K562 (cell line): ENCODE data around the gene CDC25B. TPM values are rescaled to one million over a fixed set of nuclear protein-coding genes. Genes with fewer than 3 reads are reported as not detected.

Source experiments
- ADNP ChIP-seq: fragments of 200-800 bp; sonication (Bioruptor generic); IDR thresholded peaks from 2 replicates; pipeline ENCODE4 v1.6.1; 2016; ENCODE audit warnings: missing genetic modification characterization, missing compliant biosample characterization
- ARID1B ChIP-seq: fragments of 450-650 bp; IDR thresholded peaks from 2 replicates; pipeline ENCODE4 v1.6.1; 2016; ENCODE audit warnings: antibody characterized with exemption, mild to moderate bottlenecking, inconsistent platforms
- CEBPG ChIP-seq, 3 experiments: fragments of 200-800 bp in 1 of 3; sonication (Bioruptor generic) in 1 of 3; sonication (generic) in 1 of 3; formaldehyde crosslinking in 1 of 3; IDR thresholded peaks in 2 of 3; conservative IDR thresholded peaks in 1 of 3; 2 replicates each; pipeline versions ENCODE4 v1.6.1 to v1.8.0; 2016 to 2022; ENCODE audit warnings: missing compliant biosample characterization in 2 of 3, missing genetic modification characterization in 2 of 3, mild to moderate bottlenecking in 1 of 3, missing genetic modification reagents in 1 of 3
- CTCFL ChIP-seq: IDR thresholded peaks from 2 replicates; pipeline ENCODE4 v1.6.1; 2011; ENCODE audit warnings: borderline replicate concordance, low read depth, mild to moderate bottlenecking, moderate library complexity, low read length; ENCODE audit not compliant: insufficient read depth, poor library complexity, severe bottlenecking
- DEAF1 ChIP-seq: fragments of 450-650 bp; formaldehyde crosslinking; IDR thresholded peaks from 2 replicates; pipeline ENCODE4 v1.4.0; 2020; ENCODE audit warnings: mild to moderate bottlenecking, moderate library complexity
- DMBX1 ChIP-seq: fragments of 250-450 bp; sonication (Bioruptor Pico); IDR thresholded peaks from 2 replicates; pipeline ENCODE4 v1.8.0; 2022; ENCODE audit warnings: inconsistent platforms, mild to moderate bottlenecking, moderate library complexity, borderline replicate concordance
- E2F5 ChIP-seq: sonication (generic); formaldehyde crosslinking; IDR thresholded peaks from 2 replicates; pipeline ENCODE4 v1.8.0; 2022; ENCODE audit warnings: mild to moderate bottlenecking, missing genetic modification reagents
- EGR1 ChIP-seq: fragments of 450-650 bp; conservative IDR thresholded peaks from 2 replicates; pipeline ENCODE4 v1.6.1; 2017; ENCODE audit warnings: mild to moderate bottlenecking
- GABPB1 ChIP-seq: sonication (generic); formaldehyde crosslinking; IDR thresholded peaks from 2 replicates; pipeline ENCODE4 v1.8.0; 2022; ENCODE audit warnings: mild to moderate bottlenecking, missing genetic modification reagents
- KAT2B ChIP-seq: IDR thresholded peaks from one replicate; pipeline ENCODE4 v1.6.1; 2012; ENCODE audit warnings: low read depth, mild to moderate bottlenecking, control low read depth, inconsistent platforms, low read length, moderate library complexity
- MAFK ChIP-seq: IDR thresholded peaks from 2 replicates; pipeline ENCODE4 v1.6.1; 2011; ENCODE audit warnings: low read length, improper control_type of control experiment
- NFIC ChIP-seq: fragments of 450-650 bp; IDR thresholded peaks from 2 replicates; pipeline ENCODE4 v1.6.1; 2017; ENCODE audit warnings: mild to moderate bottlenecking, inconsistent platforms
- PCBP2 ChIP-seq: fragments of 200-400 bp; formaldehyde crosslinking; IDR thresholded peaks from 2 replicates; pipeline ENCODE4 v1.6.1; 2018; ENCODE audit warnings: low read length, low read depth, mild to moderate bottlenecking, moderate library complexity; ENCODE audit not compliant: poor library complexity, severe bottlenecking
- RBM22 ChIP-seq: fragments of 200-400 bp; formaldehyde crosslinking; IDR thresholded peaks from 2 replicates; pipeline ENCODE4 v1.6.1; 2018; ENCODE audit warnings: low read length, low read depth; ENCODE audit not compliant: poor library complexity, severe bottlenecking
- SMC3 ChIP-seq: conservative IDR thresholded peaks from 2 replicates; pipeline ENCODE4 v1.6.1; 2011; ENCODE audit warnings: low read depth, low read length, improper control_type of control experiment; ENCODE audit not compliant: insufficient read depth
- TBL1XR1 ChIP-seq, 2 experiments: IDR thresholded peaks; 2 replicates each; pipeline ENCODE4 v1.6.1; 2012; ENCODE audit warnings: improper control_type of control experiment in 2 of 2, low read length in 2 of 2, mild to moderate bottlenecking in 1 of 2
- ZNF263 ChIP-seq: sonication (generic); formaldehyde crosslinking; IDR thresholded peaks from 2 replicates; pipeline ENCODE4 v1.8.0; 2022; ENCODE audit warnings: mild to moderate bottlenecking, missing genetic modification reagents, borderline replicate concordance
- polyA plus RNA-seq, 8 experiments: library from polyadenylated mRNA; depleted of rRNA in 4 of 8; stranded (reverse) in 5 of 8; unstranded in 3 of 8; fragments of >200 nt; fragmentation: Nextera tagmentation in 2 of 8; fragmentation: Illumina TruSeq in 1 of 8; extraction: Ambion mirVana in 2 of 8; extraction: Trizol in 1 of 8; gene quantifications; 2 replicates each; pipeline versions ENCODE4 v1.2.1 to v1.2.3, GENCODE V29; 2011 to 2014; ENCODE audit warnings: inconsistent platforms in 1 of 8, missing spikeins in 1 of 8
- total RNA-seq, 7 experiments: library from RNA; depleted of rRNA in 6 of 7; stranded (reverse); fragments of >200 nt in 6 of 7; fragmentation: Illumina TruSeq in 2 of 7; extraction: Trizol in 2 of 7; gene quantifications; 2 replicates each; pipeline versions ENCODE4 v1.2.1 to v1.2.3, GENCODE V29; 2011 to 2021; ENCODE audit warnings: low replicate concordance in 1 of 7
- TF ChIP-seq, protein P1 (sequence below): sonication (generic); formaldehyde crosslinking; IDR thresholded peaks from 2 replicates; pipeline ENCODE4 v1.8.1; 2023; ENCODE audit warnings: mild to moderate bottlenecking, missing genetic modification reagents, moderate library complexity

Gene CDC25B
- total and polyA plus RNA-seq, 9 of the 15 experiments (the other 6 are each of a cell fraction or from before 2014, with no cell fraction given) = 2.3 to 35.7 (median 9.5) TPM

DNA sequence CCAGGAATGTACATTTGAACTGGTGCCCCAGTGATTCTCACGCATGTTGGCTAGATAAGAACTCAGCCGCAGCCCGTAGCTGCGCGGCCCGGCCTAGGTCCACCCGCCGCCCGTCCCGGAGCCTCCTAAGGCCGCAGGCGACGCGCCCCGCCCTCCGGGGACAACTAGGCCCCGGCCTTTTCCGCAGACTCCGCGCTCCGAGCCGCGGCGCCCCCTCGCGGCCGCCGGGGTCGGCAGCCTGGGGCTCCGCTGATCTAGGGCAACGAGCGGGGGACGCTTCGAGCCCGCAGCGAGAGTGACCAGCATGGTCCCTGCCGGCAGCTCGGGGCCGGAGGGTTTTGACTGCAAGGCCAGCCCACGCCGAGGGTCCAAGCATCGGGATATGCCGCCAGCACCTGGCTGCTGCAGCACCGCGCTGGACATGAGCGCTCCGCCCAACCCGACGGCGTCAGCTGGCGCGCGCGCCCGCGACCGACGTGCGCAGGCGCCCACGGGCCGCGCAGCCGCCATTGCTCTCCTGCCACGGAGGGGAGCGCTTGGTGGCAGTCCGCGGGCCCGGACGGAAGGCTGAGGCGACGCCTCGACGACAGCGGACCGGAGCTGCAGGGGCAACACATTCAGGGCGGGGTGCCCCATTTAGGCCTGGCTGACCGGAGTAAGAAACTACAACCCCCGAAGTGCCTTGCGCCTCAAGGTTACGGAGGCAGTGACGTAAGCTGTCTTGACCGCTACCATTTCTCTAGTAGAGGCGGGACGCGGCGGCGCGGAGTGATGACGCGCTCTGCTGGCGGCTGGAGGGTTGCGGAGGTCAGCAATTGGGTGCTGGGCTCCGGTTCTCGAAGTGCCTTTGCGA lies 24.2 kb downstream of the CDC25B start, which contains the start of gene AP5S1 (continued):
- TF ChIP-seq NFIC = peak; percentile 49
- 0 out of 2 replicates have a peak, but pooled peaks have one; percentile 14 for TF ChIP-seq EGR1
- TF ChIP-seq PCBP2 = peak; percentile 47
- peak; percentile 77; the same call in 1 of the 2 replicates for TF ChIP-seq GABPB1 (CRISPR knock-in tag)
- no peak; the same call in 1 of the 2 replicates for TF ChIP-seq ZNF263 (CRISPR knock-in tag)
- no peak; the same call in 1 of the 2 replicates for TF ChIP-seq ARID1B
- TF ChIP-seq MAFK = peak; percentile 44
- TF ChIP-seq TBL1XR1 (IDR thresholded peaks at IDR 0.05; ENCODE audit: low read length in 2 of 2) = peak in 1 of 2 experiments; percentile 85; a peak in 3 of 4 replicates
- TF ChIP-seq CEBPG (CRISPR knock-in tag; IDR thresholded peaks at IDR 0.05) = peak; percentile 45; the same call in 1 of the 2 replicates
- no peak for TF ChIP-seq CEBPG (tag; conservative IDR thresholded peaks at IDR 0.05 in 1 of 2, IDR thresholded peaks at IDR 0.05 in 1 of 2)
- TF ChIP-seq DEAF1 (CRISPR knock-in tag) = peak; percentile 84
- 0 out of 2 replicates have a peak, but pooled peaks have one; percentile 8 for TF ChIP-seq DMBX1 (CRISPR knock-in tag)
- peak; percentile 71 for TF ChIP-seq SMC3
- TF ChIP-seq ADNP (tag) = no peak
- TF ChIP-seq RBM22 = peak; percentile 49
- TF ChIP-seq, protein P1, sequence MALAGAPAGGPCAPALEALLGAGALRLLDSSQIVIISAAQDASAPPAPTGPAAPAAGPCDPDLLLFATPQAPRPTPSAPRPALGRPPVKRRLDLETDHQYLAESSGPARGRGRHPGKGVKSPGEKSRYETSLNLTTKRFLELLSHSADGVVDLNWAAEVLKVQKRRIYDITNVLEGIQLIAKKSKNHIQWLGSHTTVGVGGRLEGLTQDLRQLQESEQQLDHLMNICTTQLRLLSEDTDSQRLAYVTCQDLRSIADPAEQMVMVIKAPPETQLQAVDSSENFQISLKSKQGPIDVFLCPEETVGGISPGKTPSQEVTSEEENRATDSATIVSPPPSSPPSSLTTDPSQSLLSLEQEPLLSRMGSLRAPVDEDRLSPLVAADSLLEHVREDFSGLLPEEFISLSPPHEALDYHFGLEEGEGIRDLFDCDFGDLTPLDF = peak; percentile 81; the same call in 1 of the 2 replicates
- TF ChIP-seq KAT2B = peak; percentile 87
- no peak for TF ChIP-seq E2F5 (CRISPR knock-in tag)
- TF ChIP-seq CTCFL = peak; percentile 93
